GM19463 (cell line): ENCODE measurements around the gene MYF6.

ENCODE experiments used
- ATAC-seq: cut with Tn5 transposase; IDR thresholded peaks from one replicate; pipeline ENCODE4 v1.9.1; 2021; ENCODE audit warnings: mild to moderate bottlenecking, moderate library complexity; ENCODE audit not compliant: unreplicated experiment

MYF6 gene

DNA sequence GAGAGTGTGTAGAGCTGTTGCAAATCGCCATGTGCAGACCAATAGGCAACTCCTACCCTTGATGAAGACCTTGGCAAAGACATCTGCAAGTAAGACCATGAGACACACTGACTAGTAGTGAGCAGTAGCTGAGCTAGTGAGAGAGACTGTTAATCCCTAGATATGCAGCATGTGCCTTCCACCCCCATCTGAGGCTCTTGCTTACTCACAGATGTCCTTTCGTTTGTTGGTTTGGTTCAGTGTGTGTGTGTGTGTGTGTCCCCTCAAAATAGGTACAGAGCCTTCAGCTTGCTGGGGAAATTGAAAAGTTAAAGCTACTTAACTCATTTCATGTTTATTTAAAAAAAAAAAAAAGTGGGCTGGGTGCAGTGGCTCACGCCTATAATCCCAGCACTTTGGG is 46.8 kb downstream of the MYF6 start:
- ATAC-seq: no peak

DNA sequence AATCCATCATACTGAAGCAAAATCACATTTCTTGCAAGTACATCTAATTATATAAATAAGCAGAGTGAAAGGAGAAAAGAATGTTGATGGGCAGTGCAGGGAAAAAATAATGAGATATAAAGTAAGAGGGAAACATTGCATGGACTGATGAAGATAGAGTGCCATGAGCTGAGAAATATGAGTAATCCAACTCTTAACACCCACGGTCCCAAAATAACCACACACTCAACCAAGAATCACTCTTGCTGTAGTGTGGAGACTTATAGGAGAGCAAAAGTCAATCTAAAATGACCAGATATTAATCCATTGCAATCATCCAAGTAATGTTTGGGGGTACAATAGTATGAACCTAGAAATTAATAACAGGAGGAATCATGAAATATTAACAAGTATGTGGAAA is 49.4 kb downstream of the MYF6 start:
- ATAC-seq: peak; percentile 84
